ENCODE results near the gene AMY2A.
"Not testable (repeated sequence)": the region's sequence is repeated elsewhere in the genome, so short reads cannot be mapped to it uniquely, and the experiment has no call there.

Gene AMY2A

GRCh38 chr1:103616994-103617477, at the start of gene AMY2A:
AMY2A (plus strand) TSS chr1:103617427; CDS start chr1:103617441, 14 bp downstream.
- H3K9me3 ChIP-seq; in situ Hi-C loops (cut with MboI; ENCODE audit: low sequenced_read_pairs); DNase-seq (ENCODE audit: low spot score in 2 of 2); H3K27me3 ChIP-seq (ENCODE audit: low read depth); H3K4me1 ChIP-seq; H3K36me3 ChIP-seq (replicated peaks); H3K4me3 ChIP-seq: not testable (repeated sequence)

- no peaks in the 10 kb centered on the region for H3K4me1 ChIP-seq
- DNase-seq (ENCODE audit: low spot score in 2 of 2): no peak
- H3K36me3 ChIP-seq (replicated peaks): no peaks in the 10 kb centered on the region
- no peak overlapping the region for H3K4me3 ChIP-seq
- in situ Hi-C loops (cut with MboI; ENCODE audit: low sequenced_read_pairs): no loop called here
- no peaks in the 10 kb centered on the region for H3K9me3 ChIP-seq
- no peaks in the 10 kb centered on the region for H3K27me3 ChIP-seq (ENCODE audit: low read depth)
Measured at GRCh38 chr1:103569493-103569892, 47.7 kb upstream of the AMY2A start.

- in situ Hi-C loops (cut with MboI; ENCODE audit: low sequenced_read_pairs); H3K4me3 ChIP-seq; H3K4me1 ChIP-seq; H3K27me3 ChIP-seq (ENCODE audit: low read depth); H3K9me3 ChIP-seq; H3K36me3 ChIP-seq (replicated peaks); DNase-seq (ENCODE audit: low spot score in 2 of 2): not testable (repeated sequence)
Measured at GRCh38 chr1:103571289-103571688, 45.9 kb upstream of the AMY2A start, which contains the start of gene AMY2B. AMY2B (plus strand) TSS chr1:103571589; CDS start chr1:103571603, 14 bp downstream.

- H3K4me3 ChIP-seq: no peak overlapping the region
- no peaks in the 10 kb centered on the region for H3K27me3 ChIP-seq (ENCODE audit: low read depth)
- no peaks in the 10 kb centered on the region for H3K9me3 ChIP-seq
- no peaks in the 10 kb centered on the region for H3K4me1 ChIP-seq
- DNase-seq (ENCODE audit: low spot score in 2 of 2): no peak
- in situ Hi-C loops (cut with MboI; ENCODE audit: low sequenced_read_pairs): no loop called here
- no peaks in the 10 kb centered on the region for H3K36me3 ChIP-seq (replicated peaks)
Measured at GRCh38 chr1:103576065-103576464, 41.2 kb upstream of the AMY2A start.

- H3K4me1 ChIP-seq; H3K4me3 ChIP-seq; in situ Hi-C loops (cut with MboI; ENCODE audit: low sequenced_read_pairs); H3K9me3 ChIP-seq; H3K27me3 ChIP-seq (ENCODE audit: low read depth); H3K36me3 ChIP-seq (replicated peaks); DNase-seq (ENCODE audit: low spot score in 2 of 2): not testable (repeated sequence)
Measured at GRCh38 chr1:103576784-103577183, 40.4 kb upstream of the AMY2A start.

- Histone ChIP-seq H3K4me3 (no peak overlapping the region), H3K36me3 (replicated peaks) (no peaks in the 10 kb centered on the region), H3K9me3 (no peaks in the 10 kb centered on the region; the same call in 1 of the 2 replicates), H3K27me3 (ENCODE audit: low read depth) (no peaks in the 10 kb centered on the region; the same call in 1 of the 2 replicates), H3K4me1 (no peaks in the 10 kb centered on the region)
- in situ Hi-C loops (cut with MboI; ENCODE audit: low sequenced_read_pairs): no loop called here
- DNase-seq (ENCODE audit: low spot score in 2 of 2): no peak
Measured at GRCh38 chr1:103582464-103582863, 34.8 kb upstream of the AMY2A start.

GRCh38 chr1:103583887-103584286, 33.3 kb upstream of the AMY2A start:
- in situ Hi-C loops (cut with MboI; ENCODE audit: low sequenced_read_pairs): no loop called here
- Histone ChIP-seq H3K27me3 (ENCODE audit: low read depth) (no peaks in the 10 kb centered on the region; the same call in 1 of the 2 replicates), H3K9me3 (no peaks in the 10 kb centered on the region; the same call in 1 of the 2 replicates), H3K36me3 (replicated peaks) (no peaks in the 10 kb centered on the region), H3K4me1 (no peaks in the 10 kb centered on the region), H3K4me3 (no peak overlapping the region)
- DNase-seq (ENCODE audit: low spot score in 2 of 2): no peak

GRCh38 chr1:103584537-103584936, 32.7 kb upstream of the AMY2A start:
- DNase-seq (ENCODE audit: low spot score in 2 of 2): no peak
- H3K4me1 ChIP-seq: no peaks in the 10 kb centered on the region
- H3K9me3 ChIP-seq: no peaks in the 10 kb centered on the region; the same call in 1 of the 2 replicates
- no peak overlapping the region for H3K4me3 ChIP-seq
- H3K27me3 ChIP-seq (ENCODE audit: low read depth): no peaks in the 10 kb centered on the region; the same call in 1 of the 2 replicates
- H3K36me3 ChIP-seq (replicated peaks): no peaks in the 10 kb centered on the region
- in situ Hi-C loops (cut with MboI; ENCODE audit: low sequenced_read_pairs): no loop called here

- H3K4me1 ChIP-seq; in situ Hi-C loops (cut with MboI; ENCODE audit: low sequenced_read_pairs): not testable (repeated sequence)
Measured at GRCh38 chr1:103602740-103603139, 14.5 kb upstream of the AMY2A start.

GRCh38 chr1:103616362-103616761, 865 bp upstream of the AMY2A start:
- H3K27me3 ChIP-seq (ENCODE audit: low read depth): no peaks in the 10 kb centered on the region
- H3K4me3 ChIP-seq: no peak overlapping the region
- H3K4me1 ChIP-seq: no peaks in the 10 kb centered on the region
- in situ Hi-C loops (cut with MboI; ENCODE audit: low sequenced_read_pairs): no loop called here
- no peaks in the 10 kb centered on the region for H3K9me3 ChIP-seq
- no peak for DNase-seq (ENCODE audit: low spot score in 2 of 2)
- H3K36me3 ChIP-seq (replicated peaks): no peaks in the 10 kb centered on the region

More at GRCh38 chr1:103602740-103603139, 14.5 kb upstream of the AMY2A start:
- DNase-seq (ENCODE audit: low spot score in 2 of 2); H3K36me3 ChIP-seq (replicated peaks); H3K9me3 ChIP-seq; H3K27me3 ChIP-seq (ENCODE audit: low read depth); H3K4me3 ChIP-seq: not testable (repeated sequence)

GRCh38 chr1:103627436-103627835, 10.2 kb downstream of the AMY2A start:
- H3K4me3 ChIP-seq; H3K4me1 ChIP-seq; in situ Hi-C loops (cut with MboI; ENCODE audit: low sequenced_read_pairs): not testable (repeated sequence)

GRCh38 chr1:103641194-103641593, 24.0 kb downstream of the AMY2A start:
- H3K4me3 ChIP-seq; H3K4me1 ChIP-seq; H3K36me3 ChIP-seq (replicated peaks); in situ Hi-C loops (cut with MboI; ENCODE audit: low sequenced_read_pairs); H3K9me3 ChIP-seq; H3K27me3 ChIP-seq (ENCODE audit: low read depth); DNase-seq (ENCODE audit: low spot score in 2 of 2): not testable (repeated sequence)

More at GRCh38 chr1:103627436-103627835, 10.2 kb downstream of the AMY2A start:
- H3K36me3 ChIP-seq (replicated peaks); DNase-seq (ENCODE audit: low spot score in 2 of 2); H3K27me3 ChIP-seq (ENCODE audit: low read depth); H3K9me3 ChIP-seq: not testable (repeated sequence)

- H3K27me3 ChIP-seq (ENCODE audit: low read depth); H3K9me3 ChIP-seq; H3K4me1 ChIP-seq; H3K36me3 ChIP-seq (replicated peaks); in situ Hi-C loops (cut with MboI; ENCODE audit: low sequenced_read_pairs); DNase-seq (ENCODE audit: low spot score in 2 of 2); H3K4me3 ChIP-seq: not testable (repeated sequence)
Measured at GRCh38 chr1:103643908-103644307, 26.7 kb downstream of the AMY2A start.

GRCh38 chr1:103650305-103650704, 33.1 kb downstream of the AMY2A start:
- H3K9me3 ChIP-seq; H3K36me3 ChIP-seq (replicated peaks); H3K27me3 ChIP-seq (ENCODE audit: low read depth); in situ Hi-C loops (cut with MboI; ENCODE audit: low sequenced_read_pairs); H3K4me3 ChIP-seq; H3K4me1 ChIP-seq; DNase-seq (ENCODE audit: low spot score in 2 of 2): not testable (repeated sequence)

- H3K9me3 ChIP-seq; H3K36me3 ChIP-seq (replicated peaks); H3K4me1 ChIP-seq; DNase-seq (ENCODE audit: low spot score in 2 of 2); in situ Hi-C loops (cut with MboI; ENCODE audit: low sequenced_read_pairs); H3K4me3 ChIP-seq; H3K27me3 ChIP-seq (ENCODE audit: low read depth): not testable (repeated sequence)
Measured at GRCh38 chr1:103650889-103651288, 33.7 kb downstream of the AMY2A start.
